Uterus (tissue), 4 donors: ENCODE data around the gene CTIF. TPM values are rescaled to one million over a fixed set of nuclear protein-coding genes. Genes with fewer than 3 reads are reported as not detected.

Experiments
- DNase-seq, 2 donors: peaks; one replicate each; pipeline ENCODE4 v3.0.0-alpha.2; 2019 to 2020
- H3K27ac ChIP-seq, 2 donors: fragments of 200-600 bp; sonication (generic); 1 replicate in 1 of 2; 2 replicates in 1 of 2; pipeline ENCODE4 v1.5.1; 2016 to 2018
- H3K27me3 ChIP-seq, 2 donors: fragments of 200-600 bp; sonication (generic); one replicate each; pipeline ENCODE4 v1.5.1; 2018 to 2019; ENCODE audit warnings: control low read depth in 1 of 2
- H3K36me3 ChIP-seq, 2 donors: fragments of 200-600 bp; sonication (generic); one replicate each; pipeline ENCODE4 v1.5.1; 2019; ENCODE audit warnings: control low read depth in 1 of 2
- H3K4me1 ChIP-seq, 2 donors: fragments of 200-600 bp; sonication (generic); one replicate each; pipeline ENCODE4 v1.5.1; 2018 to 2019; ENCODE audit warnings: control low read depth in 1 of 2
- H3K4me3 ChIP-seq, 2 donors: fragments of 200-600 bp; sonication (generic); 1 replicate in 1 of 2; 2 replicates in 1 of 2; pipeline ENCODE4 v1.5.1; 2018 to 2019; ENCODE audit warnings: mild to moderate bottlenecking in 1 of 2
- H3K9me3 ChIP-seq, 2 donors: fragments of 200-600 bp; sonication (generic); one replicate each; pipeline ENCODE4 v1.5.1; 2019; ENCODE audit warnings: control low read depth in 1 of 2
- POLR2A ChIP-seq, 2 donors: fragments of 450-650 bp; IDR thresholded peaks; one replicate each; pipeline ENCODE4 v1.6.1; 2016; ENCODE audit warnings: antibody characterized with exemption in 2 of 2, mild to moderate bottlenecking in 1 of 2, moderate library complexity in 1 of 2
- intact Hi-C: fragments of 100-400 bp; cut with DNase I; formaldehyde crosslinking; loops from one replicate; pipeline ENCODE4 v1.15.1; 2023; ENCODE audit warnings: low total_unique reads
- total RNA-seq, 4 donors: library from RNA; depleted of rRNA in 3 of 4; stranded (reverse); fragments of >200 nt in 3 of 4; gene quantifications; one replicate each; pipeline versions ENCODE4 v1.1.0 to v1.2.4, GENCODE V29; 2014 to 2023
- TF ChIP-seq, protein P1 (sequence below), 4 experiments: fragments of 200-600 bp in 2 of 4; fragments of 450-650 bp in 2 of 4; sonication (generic) in 2 of 4; IDR thresholded peaks; one replicate each; pipeline ENCODE4 v1.5.1; 2016 to 2019; ENCODE audit warnings: antibody characterized with exemption in 4 of 4, mild to moderate bottlenecking in 2 of 4, moderate library complexity in 1 of 4
- donor health status: DM: yes; HTN: yes; CAD: no.

Gene CTIF
- total RNA-seq, 4 donors from 2014 or later, result 11.3 to 94.3 (median 48.0) TPM

DNA sequence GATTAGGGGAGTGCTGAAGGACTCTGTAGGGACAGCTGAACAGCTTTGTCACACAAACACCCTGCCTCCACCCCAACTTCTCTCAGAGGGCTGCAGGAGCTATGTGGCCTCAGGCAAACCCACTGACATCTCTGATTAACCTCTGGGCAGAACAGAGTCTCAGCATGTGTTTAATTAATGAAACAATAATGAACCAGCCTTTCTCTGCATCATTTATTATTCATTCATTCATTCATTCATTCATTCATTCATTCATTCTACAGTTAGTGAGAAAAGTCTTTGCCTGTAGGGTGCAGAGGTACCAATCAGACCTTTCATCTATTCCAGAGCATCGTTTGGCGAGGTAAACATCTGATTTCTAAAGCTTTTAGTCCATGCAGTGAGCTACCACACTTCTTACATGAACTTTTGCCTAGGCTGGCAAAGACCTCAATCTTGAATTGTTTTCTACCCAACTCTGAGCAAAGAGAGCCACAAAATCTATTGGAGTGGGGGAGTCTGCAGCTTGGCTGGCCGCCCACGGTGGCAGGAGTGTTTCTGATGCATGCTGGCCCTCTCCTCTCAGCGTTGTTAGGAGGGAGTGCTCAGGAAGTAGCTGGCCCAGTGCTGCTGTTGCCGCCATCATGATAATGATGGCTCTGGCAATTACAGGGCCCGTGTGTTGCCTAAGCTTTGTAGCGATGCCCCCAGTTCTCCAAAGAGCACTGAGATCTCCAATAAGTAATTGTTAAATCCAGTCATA lies 213.1 kb downstream of the CTIF start:
- TF ChIP-seq, protein P1, sequence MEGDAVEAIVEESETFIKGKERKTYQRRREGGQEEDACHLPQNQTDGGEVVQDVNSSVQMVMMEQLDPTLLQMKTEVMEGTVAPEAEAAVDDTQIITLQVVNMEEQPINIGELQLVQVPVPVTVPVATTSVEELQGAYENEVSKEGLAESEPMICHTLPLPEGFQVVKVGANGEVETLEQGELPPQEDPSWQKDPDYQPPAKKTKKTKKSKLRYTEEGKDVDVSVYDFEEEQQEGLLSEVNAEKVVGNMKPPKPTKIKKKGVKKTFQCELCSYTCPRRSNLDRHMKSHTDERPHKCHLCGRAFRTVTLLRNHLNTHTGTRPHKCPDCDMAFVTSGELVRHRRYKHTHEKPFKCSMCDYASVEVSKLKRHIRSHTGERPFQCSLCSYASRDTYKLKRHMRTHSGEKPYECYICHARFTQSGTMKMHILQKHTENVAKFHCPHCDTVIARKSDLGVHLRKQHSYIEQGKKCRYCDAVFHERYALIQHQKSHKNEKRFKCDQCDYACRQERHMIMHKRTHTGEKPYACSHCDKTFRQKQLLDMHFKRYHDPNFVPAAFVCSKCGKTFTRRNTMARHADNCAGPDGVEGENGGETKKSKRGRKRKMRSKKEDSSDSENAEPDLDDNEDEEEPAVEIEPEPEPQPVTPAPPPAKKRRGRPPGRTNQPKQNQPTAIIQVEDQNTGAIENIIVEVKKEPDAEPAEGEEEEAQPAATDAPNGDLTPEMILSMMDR (IDR thresholded peaks at IDR 0.05), result no peak
- no peak for TF ChIP-seq POLR2A (IDR thresholded peaks at IDR 0.05)
- intact Hi-C loops, result no loop called here
- Histone ChIP-seq H3K9me3 (no peaks in the 10 kb centered on the region), H3K27ac (no peak overlapping the region), H3K27me3 (no peaks in the 10 kb centered on the region), H3K4me3 (no peak overlapping the region), H3K36me3 (no peaks in the 10 kb centered on the region), H3K4me1 (peaks cover 0 to 6% of the 10 kb centered on the region in 2 donors)
- no peak for DNase-seq

DNA sequence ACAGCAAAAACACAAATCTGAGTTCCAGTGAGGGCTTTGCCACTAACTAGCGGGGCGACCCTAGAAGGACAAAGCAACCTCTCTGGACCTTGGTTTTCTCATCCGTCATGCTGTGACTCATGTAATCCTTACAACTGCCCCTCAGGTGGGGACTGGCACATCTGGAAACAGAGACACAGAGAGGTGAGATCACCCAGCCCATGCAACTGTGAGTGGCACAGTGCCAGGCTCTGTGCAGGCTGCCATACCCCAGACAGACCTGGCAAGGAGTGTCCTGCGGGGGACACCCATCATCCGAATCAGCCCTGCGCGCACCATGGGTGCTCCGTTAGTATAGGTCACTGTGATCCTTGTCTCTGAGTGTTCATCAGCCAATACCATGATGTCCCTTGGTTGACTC lies 213.6 kb downstream of the CTIF start:
- H3K4me1 ChIP-seq, result peaks cover 0 to 6% of the 10 kb centered on the region in 2 donors
- H3K36me3 ChIP-seq, result no peaks in the 10 kb centered on the region
- no peaks in the 10 kb centered on the region for H3K27me3 ChIP-seq
- H3K27ac ChIP-seq, result no peak overlapping the region
- H3K4me3 ChIP-seq, result no peak overlapping the region
- intact Hi-C loops, result no loop called here
- no peak for TF ChIP-seq POLR2A (IDR thresholded peaks at IDR 0.05)
- TF ChIP-seq, protein P1 (IDR thresholded peaks at IDR 0.05), result no peak
- H3K9me3 ChIP-seq, result no peaks in the 10 kb centered on the region
- no peak for DNase-seq

DNA sequence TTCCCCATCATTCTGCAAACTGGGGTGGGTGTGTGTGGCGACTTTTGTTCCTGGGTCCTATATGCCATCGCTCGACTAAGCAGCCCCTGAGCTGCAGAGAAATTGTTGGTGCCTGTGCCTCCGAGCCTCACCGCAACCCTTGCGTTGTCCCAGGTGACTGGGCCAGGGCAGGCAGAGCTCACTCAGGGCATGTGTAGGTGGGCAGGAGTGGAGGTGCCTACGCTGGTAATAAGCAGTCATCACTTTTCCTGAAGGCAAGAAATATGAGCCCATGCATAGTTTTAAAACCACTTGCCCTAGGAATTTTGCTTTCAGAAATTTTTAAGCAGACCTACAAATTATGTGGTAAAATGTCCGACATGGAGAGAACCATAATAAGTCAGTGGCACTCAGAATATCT lies 214.1 kb downstream of the CTIF start:
- no peaks in the 10 kb centered on the region for H3K27me3 ChIP-seq
- intact Hi-C loops, result no loop called here
- TF ChIP-seq, protein P1 (IDR thresholded peaks at IDR 0.05), result no peak
- TF ChIP-seq POLR2A (IDR thresholded peaks at IDR 0.05), result no peak
- H3K4me1 ChIP-seq, result peaks cover 0 to 6% of the 10 kb centered on the region in 2 donors
- no peak for DNase-seq
- H3K36me3 ChIP-seq, result no peaks in the 10 kb centered on the region
- no peak overlapping the region for H3K4me3 ChIP-seq
- H3K9me3 ChIP-seq, result no peaks in the 10 kb centered on the region
- no peak overlapping the region for H3K27ac ChIP-seq

DNA sequence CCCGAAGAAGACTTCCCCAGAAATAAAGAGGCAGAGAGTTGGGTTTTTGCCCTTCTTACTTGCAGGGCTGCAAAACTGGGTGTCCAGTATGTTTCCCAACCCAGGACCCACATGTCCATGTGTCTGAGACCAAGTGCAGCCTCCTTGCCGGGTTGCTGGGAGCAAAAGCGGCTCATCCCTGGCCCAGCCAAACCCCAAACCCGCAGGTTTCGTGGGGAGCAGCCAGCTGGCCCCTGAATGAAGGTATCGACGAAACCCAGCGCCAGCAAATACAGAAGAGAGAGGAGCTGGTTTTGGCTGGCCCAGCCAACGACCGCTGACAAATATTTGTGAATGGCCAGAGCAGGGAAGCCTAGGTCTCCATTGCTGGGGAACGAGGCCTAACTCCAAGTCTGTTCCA lies 214.9 kb downstream of the CTIF start:
- intact Hi-C loops, result no loop called here
- Histone ChIP-seq H3K4me1 (peaks cover 0 to 6% of the 10 kb centered on the region in 2 donors), H3K4me3 (no peak overlapping the region), H3K27ac (no peak overlapping the region), H3K9me3 (no peaks in the 10 kb centered on the region), H3K27me3 (no peaks in the 10 kb centered on the region), H3K36me3 (no peaks in the 10 kb centered on the region)
- TF ChIP-seq POLR2A (IDR thresholded peaks at IDR 0.05), result no peak
- TF ChIP-seq, protein P1 (IDR thresholded peaks at IDR 0.05), result no peak
- no peak for DNase-seq

DNA sequence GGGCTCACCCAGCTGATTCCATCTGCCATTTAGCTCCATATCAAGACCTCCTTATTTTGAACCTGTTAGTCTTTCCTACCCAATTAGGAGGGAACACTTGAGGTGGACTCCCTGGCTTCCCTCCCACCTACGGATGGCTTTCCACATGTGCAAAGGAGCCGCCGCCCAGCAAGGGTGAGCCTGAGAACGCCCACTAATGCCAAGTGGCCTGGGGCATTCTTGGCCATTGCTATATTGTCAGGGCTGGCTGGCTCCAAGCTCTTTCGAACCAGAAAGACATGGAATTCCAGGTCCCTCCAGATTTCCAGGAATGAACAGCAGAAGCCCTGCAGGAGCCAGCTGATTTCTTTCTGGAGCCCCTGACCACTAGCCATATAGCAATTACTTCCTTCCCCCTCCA lies 215.7 kb downstream of the CTIF start:
- Histone ChIP-seq H3K36me3 (no peaks in the 10 kb centered on the region), H3K27me3 (no peaks in the 10 kb centered on the region), H3K4me3 (no peak overlapping the region), H3K27ac (no peak overlapping the region), H3K9me3 (no peaks in the 10 kb centered on the region), H3K4me1 (peaks cover 0 to 6% of the 10 kb centered on the region in 2 donors)
- no peak for DNase-seq
- intact Hi-C loops, result no loop called here
- no peak for TF ChIP-seq POLR2A (IDR thresholded peaks at IDR 0.05)
- TF ChIP-seq, protein P1 (IDR thresholded peaks at IDR 0.05), result no peak
